Astrocyte of the cerebellum (primary cell): ENCODE results near the gene MIAT.
A peak's percentile ranks its signal among the peaks of the same experiment; 100 is the strongest.

Experiments
- DNase-seq: peaks from one replicate; pipeline ENCODE4 v3.0.0-alpha.2; 2011; ENCODE audit warnings: low read depth
- H3K4me3 ChIP-seq: 2 replicates; pipeline ENCODE4 v1.5.1; 2011; ENCODE audit warnings: mild to moderate bottlenecking, low read depth, low read length, moderate library complexity
- in situ Hi-C: cut with HindIII; loops from 2 replicates; pipeline ENCODE4 v1.10.0; 2017; ENCODE audit warnings: low sequenced_read_pairs
- TF ChIP-seq, protein P1 (sequence below): IDR thresholded peaks from 2 replicates; pipeline ENCODE4 v1.5.1; 2012; ENCODE audit warnings: low read length, low read depth, moderate library complexity, mild to moderate bottlenecking; ENCODE audit errors: missing control alignments

The MIAT gene

DNA sequence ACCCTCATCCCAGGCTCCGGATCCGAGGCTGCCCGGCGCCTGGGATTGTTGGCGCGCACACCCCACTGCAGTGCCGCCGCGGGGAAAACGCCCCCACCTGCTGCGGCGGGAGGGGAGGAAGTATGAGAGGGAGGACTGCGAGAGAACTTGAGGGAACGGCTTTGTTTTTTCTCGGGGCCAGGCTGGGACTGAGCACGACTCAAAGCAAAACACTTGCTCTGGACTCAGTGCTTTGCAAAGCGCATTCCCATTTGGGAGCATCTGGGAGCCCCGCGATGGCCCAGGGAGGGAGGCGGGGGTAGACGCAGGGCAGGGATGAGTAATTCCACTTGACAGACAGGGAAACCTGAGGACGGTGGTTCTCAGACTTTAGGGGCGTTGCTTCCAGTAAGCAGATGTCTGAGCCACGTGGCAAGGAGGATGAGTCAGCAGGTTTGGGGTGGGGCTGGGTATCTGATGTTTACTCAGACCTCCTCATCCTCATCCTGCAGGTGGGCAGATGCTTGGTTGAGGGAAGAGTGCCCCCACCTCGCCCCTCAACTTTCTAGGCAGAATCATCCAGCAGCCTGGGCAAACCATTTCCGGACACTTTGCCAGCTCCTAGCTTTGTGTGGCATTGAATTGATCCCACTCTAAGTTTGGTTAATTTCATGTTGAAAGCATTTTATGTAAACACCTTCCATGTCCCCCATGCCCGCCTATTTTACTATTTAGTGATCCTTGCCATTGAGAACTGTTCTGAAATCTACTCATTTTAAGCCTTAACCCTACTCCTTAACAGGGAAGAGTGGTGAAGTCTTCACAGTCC lies 1.5 kb downstream of the MIAT start:
- peak overlapping the region; percentile 32 for H3K4me3 ChIP-seq
- in situ Hi-C loops: no loop called here
- TF ChIP-seq, protein P1, sequence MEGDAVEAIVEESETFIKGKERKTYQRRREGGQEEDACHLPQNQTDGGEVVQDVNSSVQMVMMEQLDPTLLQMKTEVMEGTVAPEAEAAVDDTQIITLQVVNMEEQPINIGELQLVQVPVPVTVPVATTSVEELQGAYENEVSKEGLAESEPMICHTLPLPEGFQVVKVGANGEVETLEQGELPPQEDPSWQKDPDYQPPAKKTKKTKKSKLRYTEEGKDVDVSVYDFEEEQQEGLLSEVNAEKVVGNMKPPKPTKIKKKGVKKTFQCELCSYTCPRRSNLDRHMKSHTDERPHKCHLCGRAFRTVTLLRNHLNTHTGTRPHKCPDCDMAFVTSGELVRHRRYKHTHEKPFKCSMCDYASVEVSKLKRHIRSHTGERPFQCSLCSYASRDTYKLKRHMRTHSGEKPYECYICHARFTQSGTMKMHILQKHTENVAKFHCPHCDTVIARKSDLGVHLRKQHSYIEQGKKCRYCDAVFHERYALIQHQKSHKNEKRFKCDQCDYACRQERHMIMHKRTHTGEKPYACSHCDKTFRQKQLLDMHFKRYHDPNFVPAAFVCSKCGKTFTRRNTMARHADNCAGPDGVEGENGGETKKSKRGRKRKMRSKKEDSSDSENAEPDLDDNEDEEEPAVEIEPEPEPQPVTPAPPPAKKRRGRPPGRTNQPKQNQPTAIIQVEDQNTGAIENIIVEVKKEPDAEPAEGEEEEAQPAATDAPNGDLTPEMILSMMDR: no peak
- peak; percentile 64 for DNase-seq

DNA sequence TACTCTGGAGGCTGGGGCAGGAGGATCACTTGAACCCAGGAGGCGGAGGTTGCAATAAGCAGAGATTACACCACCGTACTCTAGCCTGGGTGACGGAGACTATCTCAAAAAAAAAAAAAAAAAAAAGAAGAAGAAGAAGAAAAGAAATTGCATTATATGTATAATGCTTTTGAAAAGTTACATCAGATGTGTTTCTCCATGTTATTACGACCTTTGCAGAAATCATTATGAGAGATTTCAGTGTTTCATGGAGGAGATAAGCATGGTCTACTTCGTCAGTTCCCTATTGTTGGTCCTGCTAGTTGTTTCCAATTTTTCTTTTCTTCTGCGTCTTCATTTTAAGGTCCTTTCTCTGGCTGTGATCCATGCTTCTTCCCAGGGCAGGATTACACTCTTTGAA lies 3.0 kb downstream of the MIAT start:
- H3K4me3 ChIP-seq: no peak overlapping the region
- in situ Hi-C loops: no loop called here
- TF ChIP-seq, protein P1: no peak
- DNase-seq: no peak

DNA sequence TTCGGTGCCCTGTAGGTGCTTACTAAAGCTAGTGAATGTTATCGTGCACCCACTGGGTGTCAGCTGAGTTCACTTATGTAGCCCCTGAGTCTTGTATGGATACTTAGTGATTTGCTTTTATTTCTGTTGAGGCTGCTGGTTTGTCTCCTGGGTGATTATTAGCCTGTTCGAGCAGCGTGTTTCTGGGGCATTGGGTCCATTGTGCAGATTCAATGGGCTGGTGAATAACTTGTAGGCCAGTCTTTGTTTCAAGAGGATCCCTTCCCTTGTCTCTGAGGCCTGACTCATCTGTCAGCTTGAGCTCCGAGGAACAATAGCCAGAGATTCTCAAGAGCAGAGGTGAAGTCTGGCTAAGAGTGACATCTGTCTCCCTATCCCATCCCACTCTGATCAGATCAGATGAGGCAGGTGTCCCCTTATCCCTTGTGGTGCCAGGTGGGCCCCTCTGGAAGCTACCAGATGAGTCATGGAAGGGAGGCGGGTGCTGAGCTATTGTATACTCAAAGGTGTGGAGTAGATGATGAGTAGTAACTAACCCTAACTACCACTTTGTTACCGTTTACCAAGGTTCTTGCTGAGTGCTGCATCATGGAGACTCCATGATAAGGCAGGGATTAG lies 3.7 kb downstream of the MIAT start:
- TF ChIP-seq, protein P1: no peak
- in situ Hi-C loops: no loop called here

DNA sequence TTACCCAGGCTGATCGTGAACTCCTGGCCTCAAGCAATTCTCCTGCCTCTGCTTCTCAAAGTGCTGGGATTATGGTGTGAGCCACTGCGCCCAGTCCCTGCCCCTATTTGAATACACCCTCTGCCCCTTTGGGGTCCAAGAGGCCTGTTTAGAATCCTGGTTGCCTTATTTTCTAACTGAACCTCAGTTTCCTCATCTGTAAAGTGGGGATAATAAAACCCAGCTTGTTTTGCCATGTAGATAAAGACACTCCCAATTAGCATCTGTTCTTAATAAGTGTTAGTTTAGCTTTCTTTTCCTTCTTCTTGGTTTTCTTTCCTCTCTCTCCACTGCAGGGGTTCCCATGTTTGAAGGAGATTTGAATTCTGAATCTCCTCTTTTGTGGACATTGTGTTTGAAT lies 4.8 kb downstream of the MIAT start:
- in situ Hi-C loops: no loop called here
- no peak for DNase-seq

More for the DNA sequence above, 3.7 kb downstream of the MIAT start:
- H3K4me3 ChIP-seq: no peak overlapping the region
- DNase-seq: no peak

DNA sequence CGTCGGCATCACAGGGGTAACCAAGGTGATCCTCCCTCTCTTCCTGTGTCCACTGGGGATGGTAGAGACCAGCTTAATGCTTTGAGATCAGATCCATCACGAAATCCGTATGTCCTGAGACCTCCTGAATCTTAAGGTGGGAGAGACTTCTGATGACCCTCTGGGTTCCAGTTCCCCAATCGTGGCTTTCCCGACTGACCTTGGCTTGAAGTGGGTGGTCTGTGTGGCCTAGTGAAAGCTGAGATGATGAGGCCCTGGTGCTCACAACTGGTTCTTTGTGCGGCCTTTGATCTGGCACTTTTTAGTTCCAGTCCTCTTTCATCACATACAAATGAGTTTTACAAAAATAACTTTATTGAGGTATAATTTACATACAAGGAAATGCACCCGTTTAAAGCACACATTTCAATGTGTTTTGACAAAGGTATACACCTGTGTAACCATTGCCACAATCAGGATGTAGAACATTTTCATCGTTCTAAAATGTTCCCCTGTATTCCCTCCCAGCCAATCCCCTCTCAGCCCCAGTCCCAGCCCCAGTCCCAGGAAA lies 6.1 kb downstream of the MIAT start:
- in situ Hi-C loops: no loop called here
- TF ChIP-seq, protein P1: no peak
- no peak for DNase-seq
- no peak overlapping the region for H3K4me3 ChIP-seq

More for the DNA sequence above, 4.8 kb downstream of the MIAT start:
- TF ChIP-seq, protein P1: no peak
- H3K4me3 ChIP-seq: no peak overlapping the region

DNA sequence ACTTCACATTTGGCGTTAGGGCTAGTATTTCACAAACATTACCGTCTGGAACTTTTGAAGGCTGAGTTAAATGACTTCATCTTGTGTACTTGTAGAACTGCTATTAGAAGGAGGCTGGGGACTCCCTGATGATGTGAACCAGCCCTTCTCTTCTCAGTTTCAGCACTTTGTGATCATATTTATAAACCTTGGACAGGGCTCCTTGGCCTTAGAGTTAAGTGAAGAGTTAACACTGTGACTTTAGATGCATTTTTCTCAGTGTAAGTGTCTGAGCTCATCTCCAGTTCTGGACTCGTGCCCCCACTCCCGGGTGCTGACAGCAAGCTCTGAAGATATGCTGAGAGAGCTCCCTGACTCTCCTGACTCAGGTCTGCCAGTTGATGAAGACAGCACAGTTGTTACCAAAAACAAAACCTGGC lies 8.4 kb downstream of the MIAT start:
- in situ Hi-C loops: no loop called here
- no peak overlapping the region for H3K4me3 ChIP-seq
- TF ChIP-seq, protein P1: no peak
- no peak for DNase-seq
